HepG2 (cell line): ENCODE results near the gene KIAA1328. TPM values are rescaled to one million over a fixed set of nuclear protein-coding genes. Genes with fewer than 3 reads are reported as not detected.

ENCODE experiments used
- CBX5 ChIP-seq: sonication (generic); formaldehyde crosslinking; IDR thresholded peaks from 2 replicates; pipeline ENCODE4 v1.4.0; 2020; ENCODE audit warnings: missing genetic modification reagents, borderline replicate concordance
- EED ChIP-seq: sonication (generic); formaldehyde crosslinking; IDR thresholded peaks from 2 replicates; pipeline ENCODE4 v1.5.0; 2020; ENCODE audit warnings: mild to moderate bottlenecking, missing genetic modification reagents
- GTF3A ChIP-seq: sonication (generic); formaldehyde crosslinking; conservative IDR thresholded peaks from 2 replicates; pipeline ENCODE4 v1.4.0; 2020; ENCODE audit warnings: mild to moderate bottlenecking, missing genetic modification reagents
- ISX ChIP-seq: sonication (generic); formaldehyde crosslinking; conservative IDR thresholded peaks from 2 replicates; pipeline ENCODE4 v1.5.0; 2020; ENCODE audit warnings: missing genetic modification reagents
- MTF2 ChIP-seq: sonication (generic); formaldehyde crosslinking; IDR thresholded peaks from 2 replicates; pipeline ENCODE4 v1.5.0; 2020; ENCODE audit warnings: missing genetic modification reagents, borderline replicate concordance
- SMARCE1 ChIP-seq: fragments of 450-650 bp; IDR thresholded peaks from 2 replicates; pipeline ENCODE4 v1.6.1; 2017; ENCODE audit warnings: borderline replicate concordance
- ZBTB8A ChIP-seq: sonication (generic); formaldehyde crosslinking; IDR thresholded peaks from 2 replicates; pipeline ENCODE4 v1.4.0; 2020; ENCODE audit warnings: mild to moderate bottlenecking, low read depth, missing genetic modification reagents, borderline replicate concordance
- ZNF564 ChIP-seq: sonication (generic); formaldehyde crosslinking; IDR thresholded peaks from 2 replicates; pipeline ENCODE4 v1.8.1; 2023; ENCODE audit warnings: mild to moderate bottlenecking, missing genetic modification reagents
- polyA plus RNA-seq, 8 experiments: library from polyadenylated mRNA; depleted of rRNA in 3 of 8; stranded (reverse) in 7 of 8; unstranded in 1 of 8; fragments of >200 nt; fragmentation: Illumina TruSeq in 4 of 8; extraction: Trizol in 4 of 8; gene quantifications; 2 replicates each; pipeline versions ENCODE4 v1.2.1 to v1.2.3, GENCODE V29; 2011 to 2016; ENCODE audit warnings: low read depth in 4 of 8, missing spikeins in 1 of 8, mixed read lengths in 1 of 8; ENCODE audit not compliant: insufficient read depth in 1 of 8
- total RNA-seq, 5 experiments: library from RNA; depleted of rRNA; stranded (reverse); fragments of >200 nt; fragmentation: Illumina TruSeq; extraction: Trizol; gene quantifications; 2 replicates each; pipeline ENCODE4 v1.2.3, GENCODE V29; 2016; ENCODE audit warnings: low read depth in 1 of 5
- TF ChIP-seq, protein P1 (sequence below): sonication (generic); formaldehyde crosslinking; IDR thresholded peaks from 2 replicates; pipeline ENCODE4 v1.5.1; 2020; ENCODE audit warnings: mild to moderate bottlenecking, missing genetic modification reagents, moderate library complexity
- TF ChIP-seq, protein P2 (sequence below): sonication (generic); formaldehyde crosslinking; IDR thresholded peaks from 2 replicates; pipeline ENCODE4 v1.4.0; 2020; ENCODE audit warnings: missing genetic modification reagents
- TF ChIP-seq, protein P3 (sequence below): sonication (generic); formaldehyde crosslinking; IDR thresholded peaks from 2 replicates; pipeline ENCODE4 v1.5.0; 2020; ENCODE audit warnings: mild to moderate bottlenecking, missing genetic modification reagents, borderline replicate concordance
- TF ChIP-seq, protein P4 (sequence below): sonication (generic); formaldehyde crosslinking; IDR thresholded peaks from 2 replicates; pipeline ENCODE4 v1.4.0; 2020; ENCODE audit warnings: mild to moderate bottlenecking, missing genetic modification reagents
- TF ChIP-seq, protein P5 (sequence below): sonication (generic); formaldehyde crosslinking; conservative IDR thresholded peaks from 2 replicates; pipeline ENCODE4 v1.4.0; 2020; ENCODE audit warnings: mild to moderate bottlenecking, missing genetic modification reagents, moderate library complexity

The KIAA1328 gene
- total and polyA plus RNA-seq, 2 of the 13 experiments (the other 11 are each of a cell fraction or from before 2014, with no cell fraction given), result 4.1 to 6.0 TPM

DNA sequence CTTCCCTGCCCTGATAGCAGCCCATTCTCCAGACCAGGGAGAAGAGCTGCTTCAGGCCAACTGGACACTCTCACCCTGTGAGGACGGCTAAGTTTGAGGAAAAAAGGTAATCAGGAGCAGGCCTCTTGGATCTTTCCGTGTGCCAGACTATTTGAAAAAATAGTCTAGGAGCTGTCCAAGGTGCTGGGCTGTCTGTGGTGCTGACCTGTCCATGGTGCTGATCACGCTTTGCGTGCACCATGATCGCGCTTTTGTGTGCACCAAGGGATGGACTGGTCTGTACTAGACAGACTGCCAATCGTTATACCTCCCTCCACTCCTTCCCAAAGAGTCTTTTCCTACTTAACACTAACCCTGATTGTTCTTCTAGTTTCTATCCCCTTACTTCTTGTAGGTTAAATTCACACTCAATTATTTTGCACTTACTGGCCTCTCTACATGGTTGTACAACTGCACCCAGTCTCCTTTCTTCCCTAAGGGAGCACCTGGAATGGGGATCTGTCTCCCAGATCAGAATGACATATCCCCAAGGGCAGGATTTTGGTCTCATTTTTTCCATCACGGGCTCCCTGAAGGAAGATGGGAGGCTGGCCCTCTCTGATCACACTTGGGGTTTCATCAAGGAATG lies 441.2 kb downstream of the KIAA1328 start (continued):
- TF ChIP-seq EED (CRISPR knock-in tag) (peak; percentile 100), GTF3A (CRISPR knock-in tag) (no peak), CBX5 (peak; percentile 99), MTF2 (peak; percentile 95; the same call in 1 of the 2 replicates), ZNF564 (peak; percentile 99), ZBTB8A (peak; percentile 95), SMARCE1 (no peak), ISX (CRISPR knock-in tag) (peak; percentile 100)
- TF ChIP-seq, protein P1, sequence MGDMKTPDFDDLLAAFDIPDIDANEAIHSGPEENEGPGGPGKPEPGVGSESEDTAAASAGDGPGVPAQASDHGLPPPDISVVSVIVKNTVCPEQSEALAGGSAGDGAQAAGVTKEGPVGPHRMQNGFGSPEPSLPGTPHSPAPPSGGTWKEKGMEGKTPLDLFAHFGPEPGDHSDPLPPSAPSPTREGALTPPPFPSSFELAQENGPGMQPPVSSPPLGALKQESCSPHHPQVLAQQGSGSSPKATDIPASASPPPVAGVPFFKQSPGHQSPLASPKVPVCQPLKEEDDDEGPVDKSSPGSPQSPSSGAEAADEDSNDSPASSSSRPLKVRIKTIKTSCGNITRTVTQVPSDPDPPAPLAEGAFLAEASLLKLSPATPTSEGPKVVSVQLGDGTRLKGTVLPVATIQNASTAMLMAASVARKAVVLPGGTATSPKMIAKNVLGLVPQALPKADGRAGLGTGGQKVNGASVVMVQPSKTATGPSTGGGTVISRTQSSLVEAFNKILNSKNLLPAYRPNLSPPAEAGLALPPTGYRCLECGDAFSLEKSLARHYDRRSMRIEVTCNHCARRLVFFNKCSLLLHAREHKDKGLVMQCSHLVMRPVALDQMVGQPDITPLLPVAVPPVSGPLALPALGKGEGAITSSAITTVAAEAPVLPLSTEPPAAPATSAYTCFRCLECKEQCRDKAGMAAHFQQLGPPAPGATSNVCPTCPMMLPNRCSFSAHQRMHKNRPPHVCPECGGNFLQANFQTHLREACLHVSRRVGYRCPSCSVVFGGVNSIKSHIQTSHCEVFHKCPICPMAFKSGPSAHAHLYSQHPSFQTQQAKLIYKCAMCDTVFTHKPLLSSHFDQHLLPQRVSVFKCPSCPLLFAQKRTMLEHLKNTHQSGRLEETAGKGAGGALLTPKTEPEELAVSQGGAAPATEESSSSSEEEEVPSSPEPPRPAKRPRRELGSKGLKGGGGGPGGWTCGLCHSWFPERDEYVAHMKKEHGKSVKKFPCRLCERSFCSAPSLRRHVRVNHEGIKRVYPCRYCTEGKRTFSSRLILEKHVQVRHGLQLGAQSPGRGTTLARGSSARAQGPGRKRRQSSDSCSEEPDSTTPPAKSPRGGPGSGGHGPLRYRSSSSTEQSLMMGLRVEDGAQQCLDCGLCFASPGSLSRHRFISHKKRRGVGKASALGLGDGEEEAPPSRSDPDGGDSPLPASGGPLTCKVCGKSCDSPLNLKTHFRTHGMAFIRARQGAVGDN (CRISPR knock-in tag), result peak; percentile 37; the same call in 1 of the 2 replicates
- TF ChIP-seq, protein P2, sequence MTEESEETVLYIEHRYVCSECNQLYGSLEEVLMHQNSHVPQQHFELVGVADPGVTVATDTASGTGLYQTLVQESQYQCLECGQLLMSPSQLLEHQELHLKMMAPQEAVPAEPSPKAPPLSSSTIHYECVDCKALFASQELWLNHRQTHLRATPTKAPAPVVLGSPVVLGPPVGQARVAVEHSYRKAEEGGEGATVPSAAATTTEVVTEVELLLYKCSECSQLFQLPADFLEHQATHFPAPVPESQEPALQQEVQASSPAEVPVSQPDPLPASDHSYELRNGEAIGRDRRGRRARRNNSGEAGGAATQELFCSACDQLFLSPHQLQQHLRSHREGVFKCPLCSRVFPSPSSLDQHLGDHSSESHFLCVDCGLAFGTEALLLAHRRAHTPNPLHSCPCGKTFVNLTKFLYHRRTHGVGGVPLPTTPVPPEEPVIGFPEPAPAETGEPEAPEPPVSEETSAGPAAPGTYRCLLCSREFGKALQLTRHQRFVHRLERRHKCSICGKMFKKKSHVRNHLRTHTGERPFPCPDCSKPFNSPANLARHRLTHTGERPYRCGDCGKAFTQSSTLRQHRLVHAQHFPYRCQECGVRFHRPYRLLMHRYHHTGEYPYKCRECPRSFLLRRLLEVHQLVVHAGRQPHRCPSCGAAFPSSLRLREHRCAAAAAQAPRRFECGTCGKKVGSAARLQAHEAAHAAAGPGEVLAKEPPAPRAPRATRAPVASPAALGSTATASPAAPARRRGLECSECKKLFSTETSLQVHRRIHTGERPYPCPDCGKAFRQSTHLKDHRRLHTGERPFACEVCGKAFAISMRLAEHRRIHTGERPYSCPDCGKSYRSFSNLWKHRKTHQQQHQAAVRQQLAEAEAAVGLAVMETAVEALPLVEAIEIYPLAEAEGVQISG (CRISPR knock-in tag), result peak; percentile 97
- TF ChIP-seq, protein P3, sequence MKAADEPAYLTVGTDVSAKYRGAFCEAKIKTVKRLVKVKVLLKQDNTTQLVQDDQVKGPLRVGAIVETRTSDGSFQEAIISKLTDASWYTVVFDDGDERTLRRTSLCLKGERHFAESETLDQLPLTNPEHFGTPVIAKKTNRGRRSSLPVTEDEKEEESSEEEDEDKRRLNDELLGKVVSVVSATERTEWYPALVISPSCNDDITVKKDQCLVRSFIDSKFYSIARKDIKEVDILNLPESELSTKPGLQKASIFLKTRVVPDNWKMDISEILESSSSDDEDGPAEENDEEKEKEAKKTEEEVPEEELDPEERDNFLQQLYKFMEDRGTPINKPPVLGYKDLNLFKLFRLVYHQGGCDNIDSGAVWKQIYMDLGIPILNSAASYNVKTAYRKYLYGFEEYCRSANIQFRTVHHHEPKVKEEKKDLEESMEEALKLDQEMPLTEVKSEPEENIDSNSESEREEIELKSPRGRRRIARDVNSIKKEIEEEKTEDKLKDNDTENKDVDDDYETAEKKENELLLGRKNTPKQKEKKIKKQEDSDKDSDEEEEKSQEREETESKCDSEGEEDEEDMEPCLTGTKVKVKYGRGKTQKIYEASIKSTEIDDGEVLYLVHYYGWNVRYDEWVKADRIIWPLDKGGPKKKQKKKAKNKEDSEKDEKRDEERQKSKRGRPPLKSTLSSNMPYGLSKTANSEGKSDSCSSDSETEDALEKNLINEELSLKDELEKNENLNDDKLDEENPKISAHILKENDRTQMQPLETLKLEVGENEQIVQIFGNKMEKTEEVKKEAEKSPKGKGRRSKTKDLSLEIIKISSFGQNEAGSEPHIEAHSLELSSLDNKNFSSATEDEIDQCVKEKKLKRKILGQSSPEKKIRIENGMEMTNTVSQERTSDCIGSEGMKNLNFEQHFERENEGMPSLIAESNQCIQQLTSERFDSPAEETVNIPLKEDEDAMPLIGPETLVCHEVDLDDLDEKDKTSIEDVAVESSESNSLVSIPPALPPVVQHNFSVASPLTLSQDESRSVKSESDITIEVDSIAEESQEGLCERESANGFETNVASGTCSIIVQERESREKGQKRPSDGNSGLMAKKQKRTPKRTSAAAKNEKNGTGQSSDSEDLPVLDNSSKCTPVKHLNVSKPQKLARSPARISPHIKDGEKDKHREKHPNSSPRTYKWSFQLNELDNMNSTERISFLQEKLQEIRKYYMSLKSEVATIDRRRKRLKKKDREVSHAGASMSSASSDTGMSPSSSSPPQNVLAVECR (CRISPR knock-in tag), result peak; percentile 91
- TF ChIP-seq, protein P4, sequence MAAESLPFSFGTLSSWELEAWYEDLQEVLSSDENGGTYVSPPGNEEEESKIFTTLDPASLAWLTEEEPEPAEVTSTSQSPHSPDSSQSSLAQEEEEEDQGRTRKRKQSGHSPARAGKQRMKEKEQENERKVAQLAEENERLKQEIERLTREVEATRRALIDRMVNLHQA (CRISPR knock-in tag), result peak; percentile 96; the same call in 1 of the 2 replicates
- TF ChIP-seq, protein P5, sequence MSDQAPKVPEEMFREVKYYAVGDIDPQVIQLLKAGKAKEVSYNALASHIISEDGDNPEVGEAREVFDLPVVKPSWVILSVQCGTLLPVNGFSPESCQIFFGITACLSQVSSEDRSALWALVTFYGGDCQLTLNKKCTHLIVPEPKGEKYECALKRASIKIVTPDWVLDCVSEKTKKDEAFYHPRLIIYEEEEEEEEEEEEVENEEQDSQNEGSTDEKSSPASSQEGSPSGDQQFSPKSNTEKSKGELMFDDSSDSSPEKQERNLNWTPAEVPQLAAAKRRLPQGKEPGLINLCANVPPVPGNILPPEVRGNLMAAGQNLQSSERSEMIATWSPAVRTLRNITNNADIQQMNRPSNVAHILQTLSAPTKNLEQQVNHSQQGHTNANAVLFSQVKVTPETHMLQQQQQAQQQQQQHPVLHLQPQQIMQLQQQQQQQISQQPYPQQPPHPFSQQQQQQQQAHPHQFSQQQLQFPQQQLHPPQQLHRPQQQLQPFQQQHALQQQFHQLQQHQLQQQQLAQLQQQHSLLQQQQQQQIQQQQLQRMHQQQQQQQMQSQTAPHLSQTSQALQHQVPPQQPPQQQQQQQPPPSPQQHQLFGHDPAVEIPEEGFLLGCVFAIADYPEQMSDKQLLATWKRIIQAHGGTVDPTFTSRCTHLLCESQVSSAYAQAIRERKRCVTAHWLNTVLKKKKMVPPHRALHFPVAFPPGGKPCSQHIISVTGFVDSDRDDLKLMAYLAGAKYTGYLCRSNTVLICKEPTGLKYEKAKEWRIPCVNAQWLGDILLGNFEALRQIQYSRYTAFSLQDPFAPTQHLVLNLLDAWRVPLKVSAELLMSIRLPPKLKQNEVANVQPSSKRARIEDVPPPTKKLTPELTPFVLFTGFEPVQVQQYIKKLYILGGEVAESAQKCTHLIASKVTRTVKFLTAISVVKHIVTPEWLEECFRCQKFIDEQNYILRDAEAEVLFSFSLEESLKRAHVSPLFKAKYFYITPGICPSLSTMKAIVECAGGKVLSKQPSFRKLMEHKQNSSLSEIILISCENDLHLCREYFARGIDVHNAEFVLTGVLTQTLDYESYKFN (CRISPR knock-in tag), result peak; percentile 74
